ENCODE results near the gene HBD. TPM values are rescaled to one million over a fixed set of nuclear protein-coding genes. Genes with fewer than 3 reads are reported as not detected.
A peak's percentile ranks its signal among the peaks of the same experiment; 100 is the strongest.

The HBD gene
- total and polyA plus RNA-seq, 9 of the 15 experiments (the other 6 are each of a cell fraction or from before 2014, with no cell fraction given) = 11.8 to 169 (median 36.0) TPM

GRCh38 chr11:5269715-5270147 is 35.4 kb upstream of the HBD start, which contains the start of gene HBE1 (continued):
- TF ChIP-seq TSHZ1 (CRISPR knock-in tag; IDR thresholded peaks at IDR 0.05) = no peak
- TF ChIP-seq SP1 (CRISPR knock-in tag; IDR thresholded peaks at IDR 0.05) = no peak
- 0 out of 2 replicates have a peak, but pooled peaks have one; percentile 7 for TF ChIP-seq GTF2F1 (IDR thresholded peaks at IDR 0.05; ENCODE audit: low read depth, low read length)
- no peak for TF ChIP-seq ZNF274 (IDR thresholded peaks at IDR 0.05; ENCODE audit: borderline replicate concordance, low read depth, low read length)
- TF ChIP-seq KDM5B (IDR thresholded peaks at IDR 0.05; ENCODE audit: insufficient replicate concordance, low read depth, low read length) = peak; percentile 82
- TF ChIP-seq GTF2E2 (tag; IDR thresholded peaks at IDR 0.05) = no peak
- no peak for TF ChIP-seq HINFP (tag; conservative IDR thresholded peaks at IDR 0.05; ENCODE audit: low read depth)
- no peak for TF ChIP-seq ZNF239 (CRISPR knock-in tag; IDR thresholded peaks at IDR 0.05)
- no peak for TF ChIP-seq SIN3B (IDR thresholded peaks at IDR 0.05; ENCODE audit: low read depth)
- TF ChIP-seq TCF3 (CRISPR knock-in tag; IDR thresholded peaks at IDR 0.05) = peak; percentile 44
- no peak for TF ChIP-seq BRF1 (IDR thresholded peaks at IDR 0.05; ENCODE audit: borderline replicate concordance, extremely low read depth, insufficient read length)
- TF ChIP-seq ETV1 (tag; conservative IDR thresholded peaks at IDR 0.05; ENCODE audit: low read depth) = peak; percentile 46; the same call in 1 of the 2 replicates
- TF ChIP-seq RFX5 (IDR thresholded peaks at IDR 0.05; ENCODE audit: low read depth, low read length) = no peak
- TF ChIP-seq ESRRB (CRISPR knock-in tag; IDR thresholded peaks at IDR 0.05; ENCODE audit: borderline replicate concordance) = no peak
- peak; percentile 6; the same call in 1 of the 2 replicates for TF ChIP-seq ZFP30 (CRISPR knock-in tag; IDR thresholded peaks at IDR 0.05; ENCODE audit: borderline replicate concordance)
- TF ChIP-seq ZNF655 (CRISPR knock-in tag; IDR thresholded peaks at IDR 0.05) = no peak
- TF ChIP-seq CHD4 (IDR thresholded peaks at IDR 0.05; ENCODE audit: insufficient read depth, insufficient replicate concordance, low read depth, low read length, poor library complexity, severe bottlenecking) = no peak
- no peak for TF ChIP-seq GTF3C2 (IDR thresholded peaks at IDR 0.05; ENCODE audit: borderline replicate concordance, extremely low read depth, insufficient read length)
- TF ChIP-seq EP300 (IDR thresholded peaks at IDR 0.05; ENCODE audit: low read length) = no peak

Measured in K562 (cell line).